ENCODE results near the gene CNIH1.
"Not testable (repeated sequence)": the region's sequence is repeated elsewhere in the genome, so short reads cannot be mapped to it uniquely, and the experiment has no call there.

Gene CNIH1

DNA sequence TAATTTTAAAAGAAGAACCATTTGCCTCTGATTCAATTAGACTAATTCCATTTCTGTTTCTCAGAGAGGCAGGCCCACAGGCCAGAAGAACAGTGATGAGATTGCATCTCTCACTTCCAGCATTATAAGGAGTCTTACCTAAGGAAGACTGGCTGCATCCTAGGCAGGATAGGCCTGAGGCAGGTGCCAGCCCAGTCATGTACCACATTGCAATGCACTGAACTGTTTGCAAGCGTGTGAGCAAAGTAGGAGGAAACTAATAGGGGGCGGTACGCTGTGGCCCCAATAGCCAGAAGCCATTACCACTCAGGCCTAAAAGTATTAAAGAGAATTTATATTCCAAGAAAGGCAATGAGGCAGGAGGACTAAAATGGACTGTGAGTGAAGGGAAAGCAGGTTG is 12.1 kb upstream of the CNIH1 start:
- Histone ChIP-seq H3K4me1 (ENCODE audit: control insufficient read depth in 1 of 2, insufficient read depth in 2 of 2, low read length in 2 of 2) (no peaks in the 10 kb centered on the region), H3K4me3 (ENCODE audit: low read depth in 1 of 2, low read length in 2 of 2) (no peak overlapping the region), H3K9me3 (ENCODE audit: control insufficient read depth in 1 of 2, low read length in 2 of 2) (no peaks in the 10 kb centered on the region), H3K36me3 (ENCODE audit: control insufficient read depth in 1 of 2, insufficient read depth in 2 of 2, low read length in 2 of 2) (no peaks in the 10 kb centered on the region), H3K9ac (ENCODE audit: low read depth in 1 of 2, low read length in 2 of 2) (no peak overlapping the region), H3K27me3 (ENCODE audit: control insufficient read depth in 1 of 2, insufficient read depth in 2 of 2, low read length in 2 of 2) (no peaks in the 10 kb centered on the region), H3K27ac (ENCODE audit: low read depth, low read length) (no peak overlapping the region)

DNA sequence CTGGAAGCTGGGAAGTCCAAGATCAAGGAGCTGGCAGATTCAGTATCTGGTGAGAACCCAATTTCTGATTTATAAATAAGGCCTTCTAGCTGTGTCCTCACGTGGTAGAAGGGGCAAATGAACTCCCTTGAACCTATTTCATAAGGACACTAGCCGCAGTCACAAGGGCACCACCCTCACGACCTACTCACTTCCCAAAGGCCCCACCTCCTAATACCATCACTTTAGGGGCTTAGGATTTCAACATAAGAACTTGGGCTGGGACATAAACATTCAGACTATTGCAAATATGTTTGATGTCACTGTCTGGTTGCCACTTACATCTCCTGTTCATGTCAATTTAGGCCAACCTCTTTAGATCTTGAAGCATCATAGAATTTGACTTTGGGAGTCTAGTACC is 10.8 kb upstream of the CNIH1 start:
- Histone ChIP-seq H3K9me3 (ENCODE audit: control insufficient read depth in 1 of 2, low read length in 2 of 2) (no peaks in the 10 kb centered on the region), H3K4me3 (ENCODE audit: low read depth in 1 of 2, low read length in 2 of 2) (no peak overlapping the region), H3K36me3 (ENCODE audit: control insufficient read depth in 1 of 2, insufficient read depth in 2 of 2, low read length in 2 of 2) (no peaks in the 10 kb centered on the region), H3K9ac (ENCODE audit: low read depth in 1 of 2, low read length in 2 of 2) (no peak overlapping the region), H3K4me1 (ENCODE audit: control insufficient read depth in 1 of 2, insufficient read depth in 2 of 2, low read length in 2 of 2) (peaks cover 0 to 1% of the 10 kb centered on the region in 2 donors), H3K27ac (ENCODE audit: low read depth, low read length) (no peak overlapping the region), H3K27me3 (ENCODE audit: control insufficient read depth in 1 of 2, insufficient read depth in 2 of 2, low read length in 2 of 2) (no peaks in the 10 kb centered on the region)

DNA sequence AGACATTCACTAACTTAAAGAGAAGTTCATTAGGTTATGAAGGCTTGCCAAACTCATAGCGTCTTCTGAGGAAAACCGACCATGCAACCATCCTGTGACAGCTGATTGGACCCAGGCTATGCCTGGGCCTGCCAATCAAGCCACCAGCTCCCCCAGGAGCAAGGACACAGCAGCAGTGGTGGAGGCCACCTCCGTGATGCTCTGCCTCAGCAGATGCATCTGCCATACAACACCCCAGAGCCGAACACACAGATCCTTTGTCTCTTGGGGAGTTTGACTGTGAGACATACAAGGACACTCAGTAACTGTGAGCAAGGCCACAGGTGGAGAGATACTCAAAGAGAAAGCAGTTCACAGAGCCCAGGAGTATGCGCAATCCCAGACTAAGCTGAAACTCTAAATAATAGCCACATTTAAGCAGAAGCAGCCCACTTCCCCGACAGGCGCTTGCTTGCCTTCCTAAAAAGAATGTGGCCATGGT is 10.0 kb upstream of the CNIH1 start:
- no peak overlapping the region for H3K9ac ChIP-seq (ENCODE audit: low read depth in 1 of 2, low read length in 2 of 2)
- H3K9me3 ChIP-seq (ENCODE audit: control insufficient read depth in 1 of 2, low read length in 2 of 2): no peaks in the 10 kb centered on the region
- no peak overlapping the region for H3K27ac ChIP-seq (ENCODE audit: low read depth, low read length)
- H3K27me3 ChIP-seq (ENCODE audit: control insufficient read depth in 1 of 2, insufficient read depth in 2 of 2, low read length in 2 of 2): no peaks in the 10 kb centered on the region
- peaks cover 8 to 9% of the 10 kb centered on the region in 2 donors for H3K4me1 ChIP-seq (ENCODE audit: control insufficient read depth in 1 of 2, insufficient read depth in 2 of 2, low read length in 2 of 2)
- H3K36me3 ChIP-seq (ENCODE audit: control insufficient read depth in 1 of 2, insufficient read depth in 2 of 2, low read length in 2 of 2): no peaks in the 10 kb centered on the region
- no peak overlapping the region for H3K4me3 ChIP-seq (ENCODE audit: low read depth in 1 of 2, low read length in 2 of 2)

DNA sequence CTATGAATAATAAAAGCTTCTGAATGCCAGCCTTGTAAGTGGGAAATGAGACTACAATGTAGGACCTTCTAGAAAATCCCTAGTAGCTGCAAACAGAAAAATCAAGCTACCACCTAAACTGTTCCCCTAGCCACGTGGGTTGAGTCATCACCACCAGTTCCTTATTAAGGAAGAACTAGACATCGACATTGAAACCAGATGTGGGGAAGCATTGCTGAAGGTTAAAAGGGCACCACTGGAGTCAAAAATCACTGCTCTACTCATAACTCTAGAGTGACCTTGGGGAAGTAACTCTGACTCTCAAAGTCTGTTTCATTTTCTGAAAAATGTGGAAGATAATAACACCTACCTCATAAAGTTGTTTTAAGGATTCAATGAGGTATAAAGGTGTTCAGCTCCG is 9.4 kb upstream of the CNIH1 start:
- H3K4me1 ChIP-seq (ENCODE audit: control insufficient read depth in 1 of 2, insufficient read depth in 2 of 2, low read length in 2 of 2): peaks cover 10 to 15% of the 10 kb centered on the region in 2 donors
- no peaks in the 10 kb centered on the region for H3K36me3 ChIP-seq (ENCODE audit: control insufficient read depth in 1 of 2, insufficient read depth in 2 of 2, low read length in 2 of 2)
- H3K27ac ChIP-seq (ENCODE audit: low read depth, low read length): no peak overlapping the region
- no peak overlapping the region for H3K9ac ChIP-seq (ENCODE audit: low read depth in 1 of 2, low read length in 2 of 2)
- H3K4me3 ChIP-seq (ENCODE audit: low read depth in 1 of 2, low read length in 2 of 2): no peak overlapping the region
- no peaks in the 10 kb centered on the region for H3K9me3 ChIP-seq (ENCODE audit: control insufficient read depth in 1 of 2, low read length in 2 of 2)
- no peaks in the 10 kb centered on the region for H3K27me3 ChIP-seq (ENCODE audit: control insufficient read depth in 1 of 2, insufficient read depth in 2 of 2, low read length in 2 of 2)

DNA sequence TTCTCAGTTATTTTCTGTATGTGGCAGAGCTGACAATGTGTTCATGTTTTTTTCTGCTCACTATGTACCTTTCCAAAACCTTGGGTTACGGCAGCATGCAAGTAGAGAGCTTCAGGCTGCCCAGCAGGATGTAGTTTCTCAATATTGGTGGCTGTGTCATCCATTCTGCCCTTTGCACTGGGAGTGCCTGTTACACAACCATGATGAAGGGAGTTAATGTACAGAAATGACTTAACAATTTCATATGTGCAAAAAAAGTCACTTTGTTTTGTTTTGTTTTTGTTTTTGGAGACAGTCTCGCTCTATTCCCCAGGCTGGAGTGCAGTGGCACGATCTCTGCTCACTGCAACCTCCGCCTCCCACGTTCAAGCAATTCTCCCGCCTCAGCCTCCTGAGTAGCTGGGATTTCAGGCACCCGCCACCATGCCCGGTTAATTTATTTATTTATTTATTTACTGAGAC is 6.1 kb upstream of the CNIH1 start:
- Histone ChIP-seq H3K27me3 (ENCODE audit: control insufficient read depth in 1 of 2, insufficient read depth in 2 of 2, low read length in 2 of 2) (no peaks in the 10 kb centered on the region), H3K9ac (ENCODE audit: low read depth in 1 of 2, low read length in 2 of 2) (no peak overlapping the region), H3K4me1 (ENCODE audit: control insufficient read depth in 1 of 2, insufficient read depth in 2 of 2, low read length in 2 of 2) (peaks cover 10 to 15% of the 10 kb centered on the region in 2 donors), H3K27ac (ENCODE audit: low read depth, low read length) (no peak overlapping the region), H3K4me3 (ENCODE audit: low read depth in 1 of 2, low read length in 2 of 2) (peak overlapping the region in 1 of 2 donors; percentile 36), H3K36me3 (ENCODE audit: control insufficient read depth in 1 of 2, insufficient read depth in 2 of 2, low read length in 2 of 2) (no peaks in the 10 kb centered on the region), H3K9me3 (ENCODE audit: control insufficient read depth in 1 of 2, low read length in 2 of 2) (no peaks in the 10 kb centered on the region)

DNA sequence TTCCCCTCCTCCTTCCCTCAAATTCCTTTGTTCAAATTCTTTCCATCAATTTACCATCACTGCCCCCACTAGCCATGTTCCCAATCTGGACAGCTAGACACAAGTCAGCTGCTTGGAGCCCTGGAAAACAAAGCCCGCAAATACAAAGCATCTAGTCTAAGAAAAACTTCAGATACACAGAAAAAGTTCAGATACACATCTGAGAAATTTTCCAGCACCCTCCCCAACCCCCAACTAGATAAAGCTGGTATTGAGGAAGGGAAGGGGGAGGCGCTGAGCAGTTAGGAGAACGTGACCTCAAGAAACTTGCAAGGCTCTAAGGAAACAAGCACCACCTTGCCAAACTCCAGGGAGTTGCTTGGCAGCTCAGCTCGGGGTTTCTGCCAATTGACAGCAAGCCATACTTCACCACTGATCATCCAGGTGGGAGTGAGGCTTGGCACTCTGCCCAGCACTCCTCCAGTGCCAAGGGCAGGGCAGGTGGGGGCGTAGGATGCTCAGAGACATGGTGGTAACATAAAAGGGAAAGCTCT is 5.1 kb upstream of the CNIH1 start:
- no peaks in the 10 kb centered on the region for H3K27me3 ChIP-seq (ENCODE audit: control insufficient read depth in 1 of 2, insufficient read depth in 2 of 2, low read length in 2 of 2)
- H3K9me3 ChIP-seq (ENCODE audit: control insufficient read depth in 1 of 2, low read length in 2 of 2): no peaks in the 10 kb centered on the region
- H3K27ac ChIP-seq (ENCODE audit: low read depth, low read length): no peak overlapping the region
- H3K4me3 ChIP-seq (ENCODE audit: low read depth in 1 of 2, low read length in 2 of 2): no peak overlapping the region
- H3K9ac ChIP-seq (ENCODE audit: low read depth in 1 of 2, low read length in 2 of 2): no peak overlapping the region
- peaks cover 10 to 22% of the 10 kb centered on the region in 2 donors for H3K4me1 ChIP-seq (ENCODE audit: control insufficient read depth in 1 of 2, insufficient read depth in 2 of 2, low read length in 2 of 2)
- H3K36me3 ChIP-seq (ENCODE audit: control insufficient read depth in 1 of 2, insufficient read depth in 2 of 2, low read length in 2 of 2): no peaks in the 10 kb centered on the region

DNA sequence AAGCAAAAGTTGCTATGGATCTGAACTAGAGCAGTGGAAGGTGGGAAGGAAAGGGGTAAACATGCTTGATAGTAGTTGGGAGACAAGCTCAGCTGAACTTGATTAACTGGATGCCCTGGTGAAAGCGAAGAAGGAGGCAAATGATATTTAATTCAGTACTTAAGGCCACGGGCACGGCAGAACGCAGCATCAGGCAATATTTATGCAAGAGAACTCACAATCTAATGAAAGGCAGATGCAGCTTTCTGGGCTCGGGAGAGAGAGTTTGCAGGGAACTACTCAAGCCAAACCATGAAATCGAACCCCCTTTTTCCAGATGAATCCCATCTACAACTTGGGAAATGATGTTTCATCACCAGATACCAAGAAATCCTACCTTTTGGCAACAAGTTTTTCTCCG is 3.5 kb upstream of the CNIH1 start:
- H3K27ac ChIP-seq (ENCODE audit: low read depth, low read length): no peak overlapping the region
- H3K4me3 ChIP-seq (ENCODE audit: low read depth in 1 of 2, low read length in 2 of 2): no peak overlapping the region
- no peak overlapping the region for H3K9ac ChIP-seq (ENCODE audit: low read depth in 1 of 2, low read length in 2 of 2)
- peaks cover 19 to 29% of the 10 kb centered on the region in 2 donors for H3K4me1 ChIP-seq (ENCODE audit: control insufficient read depth in 1 of 2, insufficient read depth in 2 of 2, low read length in 2 of 2)
- H3K9me3 ChIP-seq (ENCODE audit: control insufficient read depth in 1 of 2, low read length in 2 of 2): no peaks in the 10 kb centered on the region
- H3K27me3 ChIP-seq (ENCODE audit: control insufficient read depth in 1 of 2, insufficient read depth in 2 of 2, low read length in 2 of 2): no peaks in the 10 kb centered on the region
- H3K36me3 ChIP-seq (ENCODE audit: control insufficient read depth in 1 of 2, insufficient read depth in 2 of 2, low read length in 2 of 2): no peaks in the 10 kb centered on the region

DNA sequence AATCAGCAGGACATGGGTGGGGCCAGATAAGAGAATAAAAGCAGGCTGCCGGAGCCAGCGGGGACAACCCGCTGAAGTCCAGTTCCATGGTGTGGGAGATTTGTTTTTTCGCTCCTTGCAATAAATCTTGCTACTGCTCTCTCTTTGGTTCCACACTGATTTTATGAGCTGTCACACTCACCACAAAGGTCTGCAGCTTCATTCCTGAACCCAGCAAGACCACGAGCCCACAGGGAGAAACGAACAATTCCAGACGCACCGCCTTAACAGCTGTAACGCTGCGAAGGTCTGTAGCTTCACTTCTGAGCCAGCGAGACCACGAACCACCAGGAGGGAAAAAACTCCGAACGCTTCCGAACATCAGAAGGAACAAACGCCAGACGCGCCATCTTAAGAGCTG is 2.8 kb upstream of the CNIH1 start:
- H3K4me3 ChIP-seq (ENCODE audit: low read depth in 1 of 2, low read length in 2 of 2): no peak overlapping the region
- H3K9me3 ChIP-seq (ENCODE audit: control insufficient read depth in 1 of 2, low read length in 2 of 2): no peaks in the 10 kb centered on the region
- no peak overlapping the region for H3K9ac ChIP-seq (ENCODE audit: low read depth in 1 of 2, low read length in 2 of 2)
- H3K4me1 ChIP-seq (ENCODE audit: control insufficient read depth in 1 of 2, insufficient read depth in 2 of 2, low read length in 2 of 2): peaks cover 23 to 30% of the 10 kb centered on the region in 2 donors
- H3K36me3 ChIP-seq (ENCODE audit: control insufficient read depth in 1 of 2, insufficient read depth in 2 of 2, low read length in 2 of 2): no peaks in the 10 kb centered on the region
- no peaks in the 10 kb centered on the region for H3K27me3 ChIP-seq (ENCODE audit: control insufficient read depth in 1 of 2, insufficient read depth in 2 of 2, low read length in 2 of 2)
- H3K27ac ChIP-seq (ENCODE audit: low read depth, low read length): no peak overlapping the region

DNA sequence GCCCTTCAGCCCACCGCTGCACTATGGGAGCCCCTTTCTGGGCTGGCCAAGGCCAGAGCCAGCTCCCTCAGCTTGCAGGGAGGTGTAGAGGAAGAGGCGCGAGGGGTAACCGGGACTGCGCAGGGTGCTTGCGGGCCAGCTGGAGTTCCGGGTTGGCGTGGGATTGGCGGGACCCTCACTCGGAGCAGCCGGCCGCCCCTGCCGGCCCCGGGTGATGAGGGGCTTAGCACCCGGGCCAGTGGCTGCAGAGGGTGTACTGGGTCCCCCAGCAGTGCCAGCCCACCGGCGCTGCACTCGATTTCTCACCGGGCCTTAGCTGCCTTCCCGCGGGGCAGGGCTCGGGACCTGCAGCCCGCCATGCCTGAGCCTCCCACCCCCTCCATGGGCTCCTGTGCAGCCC is 1.8 kb upstream of the CNIH1 start:
- not testable (repeated sequence) for H3K9me3 ChIP-seq (ENCODE audit: control insufficient read depth in 1 of 2, low read length in 2 of 2); H3K4me3 ChIP-seq (ENCODE audit: low read depth in 1 of 2, low read length in 2 of 2); H3K36me3 ChIP-seq (ENCODE audit: control insufficient read depth in 1 of 2, insufficient read depth in 2 of 2, low read length in 2 of 2); H3K27ac ChIP-seq (ENCODE audit: low read depth, low read length); H3K27me3 ChIP-seq (ENCODE audit: control insufficient read depth in 1 of 2, insufficient read depth in 2 of 2, low read length in 2 of 2); H3K9ac ChIP-seq (ENCODE audit: low read depth in 1 of 2, low read length in 2 of 2)
- H3K4me1 ChIP-seq (ENCODE audit: control insufficient read depth in 1 of 2, insufficient read depth in 2 of 2, low read length in 2 of 2): peaks cover 23 to 30% of the 10 kb centered on the region in 2 donors

DNA sequence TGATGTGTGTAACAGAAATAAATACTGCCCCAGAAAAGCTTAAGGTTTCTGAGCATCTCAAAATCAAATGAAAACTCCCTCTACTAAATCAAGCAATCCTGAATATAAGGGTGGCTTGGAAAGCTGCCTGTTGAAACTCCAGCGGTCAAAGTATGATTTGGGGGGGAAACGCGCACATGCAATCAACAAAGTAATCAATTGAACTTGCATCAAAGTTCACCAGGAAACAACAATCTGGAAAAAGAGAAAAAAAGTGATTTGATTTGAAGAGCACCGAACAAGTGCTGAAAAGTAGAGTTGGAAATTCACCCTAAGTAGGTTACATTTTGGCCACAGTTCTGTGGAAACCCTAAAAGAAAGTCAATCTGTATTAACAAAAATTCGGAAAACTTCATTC is 700 bp downstream of the CNIH1 start:
- Histone ChIP-seq H3K4me3 (ENCODE audit: low read depth in 1 of 2, low read length in 2 of 2) (peak overlapping the region; percentile 84 to 92), H3K36me3 (ENCODE audit: control insufficient read depth in 1 of 2, insufficient read depth in 2 of 2, low read length in 2 of 2) (no peaks in the 10 kb centered on the region), H3K27me3 (ENCODE audit: control insufficient read depth in 1 of 2, insufficient read depth in 2 of 2, low read length in 2 of 2) (no peaks in the 10 kb centered on the region), H3K9me3 (ENCODE audit: control insufficient read depth in 1 of 2, low read length in 2 of 2) (no peaks in the 10 kb centered on the region), H3K27ac (ENCODE audit: low read depth, low read length) (peak overlapping the region; percentile 89), H3K9ac (ENCODE audit: low read depth in 1 of 2, low read length in 2 of 2) (peak overlapping the region; percentile 83 to 88), H3K4me1 (ENCODE audit: control insufficient read depth in 1 of 2, insufficient read depth in 2 of 2, low read length in 2 of 2) (peaks cover 17 to 21% of the 10 kb centered on the region in 2 donors)
